ENCODE results near the gene POLR3K. TPM values are rescaled to one million over a fixed set of nuclear protein-coding genes. Genes with fewer than 3 reads are reported as not detected.

Gene POLR3K
- total RNA-seq, 1 donor from 2014 or later = 7.3 TPM

GRCh38 chr16:37511-37910, 15.9 kb downstream of the POLR3K start:
- peaks cover 5% of the 10 kb centered on the region for H3K36me3 Mint-ChIP-seq (ENCODE audit: low read depth)
- H3K4me3 Mint-ChIP-seq (ENCODE audit: unreplicated experiment) = no peak overlapping the region
- no peak for DNase-seq (ENCODE audit: low spot score)
- TF ChIP-seq, protein P1, sequence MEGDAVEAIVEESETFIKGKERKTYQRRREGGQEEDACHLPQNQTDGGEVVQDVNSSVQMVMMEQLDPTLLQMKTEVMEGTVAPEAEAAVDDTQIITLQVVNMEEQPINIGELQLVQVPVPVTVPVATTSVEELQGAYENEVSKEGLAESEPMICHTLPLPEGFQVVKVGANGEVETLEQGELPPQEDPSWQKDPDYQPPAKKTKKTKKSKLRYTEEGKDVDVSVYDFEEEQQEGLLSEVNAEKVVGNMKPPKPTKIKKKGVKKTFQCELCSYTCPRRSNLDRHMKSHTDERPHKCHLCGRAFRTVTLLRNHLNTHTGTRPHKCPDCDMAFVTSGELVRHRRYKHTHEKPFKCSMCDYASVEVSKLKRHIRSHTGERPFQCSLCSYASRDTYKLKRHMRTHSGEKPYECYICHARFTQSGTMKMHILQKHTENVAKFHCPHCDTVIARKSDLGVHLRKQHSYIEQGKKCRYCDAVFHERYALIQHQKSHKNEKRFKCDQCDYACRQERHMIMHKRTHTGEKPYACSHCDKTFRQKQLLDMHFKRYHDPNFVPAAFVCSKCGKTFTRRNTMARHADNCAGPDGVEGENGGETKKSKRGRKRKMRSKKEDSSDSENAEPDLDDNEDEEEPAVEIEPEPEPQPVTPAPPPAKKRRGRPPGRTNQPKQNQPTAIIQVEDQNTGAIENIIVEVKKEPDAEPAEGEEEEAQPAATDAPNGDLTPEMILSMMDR (IDR thresholded peaks at IDR 0.05) = no peak
- no peaks in the 10 kb centered on the region for H3K9me3 Mint-ChIP-seq (ENCODE audit: low read depth)
- H3K27ac Mint-ChIP-seq (ENCODE audit: unreplicated experiment) = no peak overlapping the region
- no peaks in the 10 kb centered on the region for H3K4me1 Mint-ChIP-seq (ENCODE audit: low read depth)
- no peaks in the 10 kb centered on the region for H3K27me3 Mint-ChIP-seq (ENCODE audit: low read depth)

- TF ChIP-seq, protein P1 (IDR thresholded peaks at IDR 0.05) = no peak
- Mint-ChIP-seq H3K27ac (ENCODE audit: unreplicated experiment) (no peak overlapping the region), H3K4me1 (ENCODE audit: low read depth) (no peaks in the 10 kb centered on the region), H3K36me3 (ENCODE audit: low read depth) (no peaks in the 10 kb centered on the region), H3K4me3 (ENCODE audit: unreplicated experiment) (no peak overlapping the region), H3K27me3 (ENCODE audit: low read depth) (no peaks in the 10 kb centered on the region), H3K9me3 (ENCODE audit: low read depth) (no peaks in the 10 kb centered on the region)
- DNase-seq (ENCODE audit: low spot score) = no peak
These were observed 16.9 kb downstream of the POLR3K start for GRCh38 chr16:36336-36984.

- TF ChIP-seq, protein P1 (IDR thresholded peaks at IDR 0.05) = no peak
- DNase-seq (ENCODE audit: low spot score) = no peak
- no peak overlapping the region for H3K27ac Mint-ChIP-seq (ENCODE audit: unreplicated experiment)
These were observed 17.6 kb downstream of the POLR3K start for GRCh38 chr16:35678-36305.

GRCh38 chr16:35011-35677, 18.3 kb downstream of the POLR3K start:
- no peak for DNase-seq (ENCODE audit: low spot score)
- Mint-ChIP-seq H3K4me3 (ENCODE audit: unreplicated experiment) (no peak overlapping the region), H3K9me3 (ENCODE audit: low read depth) (no peaks in the 10 kb centered on the region), H3K27me3 (ENCODE audit: low read depth) (no peaks in the 10 kb centered on the region), H3K27ac (ENCODE audit: unreplicated experiment) (no peak overlapping the region), H3K4me1 (ENCODE audit: low read depth) (no peaks in the 10 kb centered on the region), H3K36me3 (ENCODE audit: low read depth) (no peaks in the 10 kb centered on the region)
- TF ChIP-seq, protein P1 (IDR thresholded peaks at IDR 0.05) = no peak

More at GRCh38 chr16:35678-36305, 17.6 kb downstream of the POLR3K start:
- Mint-ChIP-seq H3K36me3 (ENCODE audit: low read depth) (no peaks in the 10 kb centered on the region), H3K9me3 (ENCODE audit: low read depth) (no peaks in the 10 kb centered on the region), H3K4me3 (ENCODE audit: unreplicated experiment) (no peak overlapping the region), H3K27me3 (ENCODE audit: low read depth) (no peaks in the 10 kb centered on the region), H3K4me1 (ENCODE audit: low read depth) (no peaks in the 10 kb centered on the region)

DNA sequence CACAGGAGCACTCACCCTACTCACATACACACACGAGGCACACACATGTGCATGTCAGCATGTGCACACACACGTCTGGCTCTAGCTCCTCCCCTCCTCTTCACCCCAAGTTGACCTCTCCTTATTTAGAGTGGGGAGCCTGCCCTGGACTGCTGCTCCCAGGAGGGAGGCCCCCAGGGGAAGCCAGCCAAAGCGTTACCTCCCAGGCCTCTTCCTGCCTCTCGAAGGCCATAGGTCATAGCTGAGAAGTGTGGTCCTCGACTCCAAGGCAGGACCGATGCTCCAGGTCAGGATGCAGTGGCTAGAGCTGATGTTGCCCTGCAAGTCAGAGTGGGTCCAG, 18.8 kb downstream of the POLR3K start:
- H3K27me3 Mint-ChIP-seq (ENCODE audit: low read depth) = no peaks in the 10 kb centered on the region
- TF ChIP-seq, protein P1 (IDR thresholded peaks at IDR 0.05) = no peak
- H3K27ac Mint-ChIP-seq (ENCODE audit: unreplicated experiment) = no peak overlapping the region
- H3K4me3 Mint-ChIP-seq (ENCODE audit: unreplicated experiment) = no peak overlapping the region
- no peaks in the 10 kb centered on the region for H3K9me3 Mint-ChIP-seq (ENCODE audit: low read depth)
- no peak for DNase-seq (ENCODE audit: low spot score)
- no peaks in the 10 kb centered on the region for H3K4me1 Mint-ChIP-seq (ENCODE audit: low read depth)
- no peaks in the 10 kb centered on the region for H3K36me3 Mint-ChIP-seq (ENCODE audit: low read depth)
